GM21360 (cell line): ENCODE measurements around the gene PHOSPHO2.
"Not testable (repeated sequence)": the region's sequence is repeated elsewhere in the genome, so short reads cannot be mapped to it uniquely, and the experiment has no call there.

ENCODE experiments used
- ATAC-seq: cut with Tn5 transposase; IDR thresholded peaks from one replicate; pipeline ENCODE4 v1.9.1; 2021; ENCODE audit warnings: mild to moderate bottlenecking, moderate library complexity; ENCODE audit not compliant: unreplicated experiment

Gene PHOSPHO2

DNA sequence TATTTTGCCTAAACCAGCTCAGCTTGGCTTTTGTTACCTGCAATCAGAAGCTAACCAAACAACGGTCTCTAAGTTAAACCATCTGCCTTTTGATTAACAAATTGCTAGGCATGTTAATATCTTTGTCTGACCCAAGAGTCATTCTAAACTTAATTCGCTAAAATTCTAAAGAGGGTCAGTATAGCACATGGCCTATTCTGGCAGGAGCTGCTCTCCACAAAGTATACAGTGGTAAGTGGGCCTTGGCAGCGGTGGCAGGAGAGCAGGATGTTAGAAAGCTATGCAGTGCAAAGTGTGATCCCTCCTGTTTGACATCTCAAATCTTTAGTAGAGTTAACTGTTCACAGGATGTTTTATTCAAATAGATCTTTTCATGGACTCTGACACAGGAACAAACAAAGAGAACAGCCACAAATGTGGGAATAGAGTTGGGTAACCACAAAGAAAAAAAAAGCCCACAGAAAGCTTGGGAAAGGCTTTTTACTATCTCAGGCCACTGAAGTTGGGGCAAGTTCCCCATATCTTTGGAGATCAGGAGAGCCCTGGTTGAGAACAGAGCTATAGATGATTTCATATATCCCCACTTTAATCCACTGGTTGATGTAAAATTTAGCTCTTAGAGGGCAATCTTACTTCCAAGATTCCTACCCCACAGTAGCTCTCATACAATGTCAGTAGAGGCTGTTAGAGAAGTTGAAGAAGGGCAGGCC lies 10.7 kb upstream of the PHOSPHO2 start:
- no peak for ATAC-seq

DNA sequence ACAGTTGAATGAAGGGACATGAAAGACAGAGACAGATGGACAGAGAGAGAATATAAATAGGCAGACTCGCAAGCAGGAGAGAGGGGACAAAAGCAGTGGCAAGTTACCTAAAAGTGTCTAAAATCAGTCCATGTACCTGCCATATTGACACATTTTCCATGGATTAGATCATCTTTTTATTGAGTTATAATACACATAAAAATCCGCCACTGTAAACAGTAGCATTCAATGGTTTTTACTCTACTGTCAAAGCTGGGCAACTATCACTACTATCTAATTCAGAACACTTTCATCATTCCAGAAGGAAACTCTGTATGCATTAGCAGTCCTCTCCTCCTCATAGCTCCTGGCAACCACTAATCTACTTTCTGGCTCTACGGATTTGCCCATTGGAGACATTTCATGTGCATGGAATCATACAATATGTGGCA lies 10.1 kb upstream of the PHOSPHO2 start:
- ATAC-seq: no peak

DNA sequence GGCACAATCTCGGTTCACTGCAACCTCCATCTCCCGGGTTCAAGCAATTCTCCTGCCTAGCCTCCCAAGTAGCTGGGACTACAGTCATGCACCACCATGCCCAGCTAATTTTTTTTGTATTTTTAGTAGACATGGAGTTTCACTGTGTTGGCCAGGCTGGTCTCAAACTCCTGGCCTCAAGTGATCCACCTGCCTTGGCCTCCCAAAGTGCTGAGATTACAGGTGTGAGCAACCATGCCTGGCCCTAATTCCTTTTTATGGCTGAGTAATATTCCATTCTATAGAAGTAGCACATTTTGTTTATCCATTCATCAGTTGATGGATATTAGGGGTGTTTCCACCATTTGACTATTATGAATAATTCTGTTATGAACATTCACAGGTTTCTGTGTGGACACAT lies 9.6 kb upstream of the PHOSPHO2 start:
- ATAC-seq: not testable (repeated sequence)

DNA sequence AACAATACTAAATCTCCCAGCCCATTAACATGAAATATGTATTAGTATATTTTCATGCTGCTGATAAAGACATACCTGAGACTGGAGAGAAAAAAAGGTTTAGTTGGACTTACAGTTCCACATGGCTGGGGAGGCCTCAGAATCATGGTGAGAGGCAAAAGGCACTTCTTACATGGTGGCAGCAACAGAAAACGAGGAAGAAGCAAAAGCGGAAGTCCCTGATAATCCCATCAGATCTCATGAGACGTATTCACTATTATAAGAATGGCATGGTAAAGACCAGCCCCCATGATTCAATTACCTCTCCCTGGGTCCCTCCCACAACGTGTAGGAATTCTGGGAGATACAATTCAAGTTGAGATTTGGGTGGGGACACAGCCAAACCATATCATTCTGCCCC lies 7.4 kb upstream of the PHOSPHO2 start:
- not testable (repeated sequence) for ATAC-seq

DNA sequence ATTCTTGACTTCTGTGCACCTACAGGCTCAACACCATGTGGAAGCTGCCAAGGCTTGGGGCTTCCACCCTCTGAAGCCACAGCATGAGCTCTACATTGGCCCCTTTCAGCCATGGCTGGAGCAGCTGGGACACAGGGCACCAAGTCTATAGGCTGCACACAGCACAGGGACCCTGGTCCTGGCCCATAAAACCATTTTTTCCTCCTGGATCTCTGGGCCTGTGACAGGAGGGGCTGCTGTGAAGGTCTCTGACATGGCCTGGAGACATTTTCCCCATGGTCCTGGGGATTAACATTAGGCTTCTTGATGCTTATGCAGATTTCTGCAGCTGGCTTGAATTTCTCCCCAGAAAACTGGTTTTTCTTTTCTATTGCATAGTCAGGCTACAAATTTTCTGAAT lies 6.3 kb upstream of the PHOSPHO2 start:
- not testable (repeated sequence) for ATAC-seq

DNA sequence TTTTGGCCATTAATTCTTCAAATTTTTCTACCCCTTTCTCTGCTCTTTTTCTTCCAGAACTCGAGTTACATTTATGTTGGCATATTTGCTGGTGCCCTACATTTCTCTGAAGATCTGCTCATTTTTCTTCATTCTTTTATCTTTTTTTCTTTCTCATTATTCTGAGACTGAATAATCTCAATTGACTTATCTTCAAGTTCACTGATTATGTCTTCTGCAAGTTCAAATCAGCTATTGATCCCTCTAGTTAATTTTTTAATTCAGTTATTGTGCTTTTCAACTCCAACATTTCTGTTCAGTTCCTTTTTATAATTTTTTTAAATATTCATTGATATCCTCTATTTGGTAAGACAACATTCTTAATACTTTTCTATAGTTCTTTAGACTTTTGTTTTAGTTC lies 3.3 kb upstream of the PHOSPHO2 start:
- ATAC-seq: no peak

DNA sequence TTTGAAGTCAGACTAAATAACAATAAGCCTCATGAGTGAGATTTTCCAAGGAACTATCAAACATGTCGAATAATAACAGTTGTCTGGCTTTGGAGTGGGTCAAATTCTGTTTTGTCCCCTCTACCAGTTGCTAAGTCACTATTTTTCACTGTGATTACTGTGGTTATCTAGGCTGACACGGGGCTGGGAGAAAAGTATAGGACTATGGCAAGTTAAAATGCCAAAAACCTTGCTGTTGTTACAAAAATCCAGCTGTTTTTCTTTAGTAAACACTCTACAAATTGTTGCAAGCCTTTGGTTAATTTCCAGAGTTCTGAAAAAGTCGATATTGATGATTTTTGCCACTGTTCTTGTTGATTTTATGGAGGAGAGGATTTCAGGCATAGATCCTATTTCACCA lies 1.6 kb upstream of the PHOSPHO2 start:
- no peak for ATAC-seq

DNA sequence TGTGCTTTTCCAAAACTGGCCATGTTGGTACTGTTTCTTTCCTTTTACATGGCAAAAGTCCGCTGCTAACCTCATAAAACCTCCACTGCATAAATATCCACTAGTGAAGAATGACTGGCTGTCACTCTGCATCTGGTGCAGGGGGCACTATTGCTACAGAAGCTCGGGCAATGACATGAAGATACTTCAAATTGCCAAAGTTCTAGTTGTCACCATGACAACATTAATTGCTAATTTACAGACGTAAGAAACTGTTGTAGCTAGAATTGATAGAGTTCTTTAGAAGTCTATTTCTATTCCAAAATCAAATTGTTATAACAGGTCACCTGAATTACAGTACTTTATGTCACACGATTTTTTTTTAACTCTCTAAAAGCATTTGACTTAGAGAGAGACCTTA lies 909 bp upstream of the PHOSPHO2 start:
- ATAC-seq: no peak

DNA sequence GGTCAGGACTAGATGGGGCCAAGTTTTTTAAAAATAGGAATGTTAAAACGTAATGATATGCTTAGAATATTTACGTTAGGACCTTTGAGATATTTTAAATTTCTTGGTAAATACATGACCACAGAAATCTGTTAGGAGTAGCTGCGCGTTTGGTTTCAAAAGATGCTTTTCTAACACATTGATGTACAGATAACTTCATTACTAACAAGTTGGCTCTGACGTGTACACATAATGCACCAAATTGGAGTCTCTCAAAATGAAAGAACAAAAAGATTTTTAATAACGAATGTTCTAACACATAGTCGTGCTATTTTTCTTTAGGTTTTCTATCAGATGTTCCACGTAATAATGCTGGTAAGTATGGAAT lies 608 bp downstream of the PHOSPHO2 start:
- no peak for ATAC-seq

DNA sequence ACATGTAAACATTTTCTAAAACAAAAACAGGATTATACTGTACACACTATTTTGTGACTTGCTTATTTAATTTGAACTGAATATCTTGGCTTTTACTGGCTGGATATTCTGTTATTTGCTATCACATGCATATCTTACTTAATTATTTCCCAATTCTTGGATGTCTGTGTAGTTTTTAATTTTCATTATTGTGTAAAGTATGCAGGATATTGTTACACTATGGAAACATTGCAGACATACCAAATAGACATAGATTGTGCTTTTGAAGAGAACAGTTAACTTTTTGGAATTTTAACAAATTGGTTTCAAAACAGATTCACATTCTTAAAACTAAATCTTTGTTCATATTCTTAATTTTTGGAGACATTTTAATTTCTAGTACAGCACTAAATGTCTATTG lies 2.1 kb downstream of the PHOSPHO2 start:
- no peak for ATAC-seq

DNA sequence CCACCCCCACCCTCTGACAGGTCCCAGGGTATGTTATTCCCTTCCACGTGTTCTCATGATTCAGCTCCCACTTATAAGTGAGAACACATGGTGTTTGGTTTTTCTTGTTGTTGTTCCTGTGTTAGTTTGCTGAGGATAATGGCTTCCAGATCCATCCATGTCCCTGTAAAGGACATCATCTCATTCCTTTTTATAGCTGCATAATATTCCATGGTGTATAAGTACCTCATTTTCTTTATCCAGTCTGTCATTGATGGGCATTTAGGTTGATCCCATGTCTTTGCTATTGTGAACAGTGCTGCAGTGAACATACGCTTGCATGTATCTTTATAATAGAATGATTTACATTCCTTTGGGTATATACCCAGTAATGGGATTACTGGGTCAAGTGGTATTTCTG lies 4.9 kb downstream of the PHOSPHO2 start:
- ATAC-seq: not testable (repeated sequence)

DNA sequence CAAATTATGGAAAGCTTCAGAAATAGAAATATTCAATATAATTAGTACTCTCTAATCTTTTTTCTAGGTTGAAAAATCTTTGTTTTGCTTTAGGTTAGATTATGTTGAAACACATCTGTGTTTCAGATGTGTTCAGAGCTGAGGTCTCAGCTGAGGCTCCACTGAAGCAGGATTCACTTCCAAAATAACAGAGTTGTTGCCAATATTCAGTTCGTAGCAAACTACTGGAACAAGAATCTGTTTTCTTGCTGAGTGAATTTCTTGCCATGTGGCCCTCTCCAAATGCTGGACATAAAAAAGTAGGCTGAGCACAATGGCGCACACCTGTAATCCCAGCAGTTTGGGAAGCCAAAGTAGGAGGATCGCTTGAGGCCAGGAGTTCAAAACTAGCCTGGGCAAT lies 8.7 kb downstream of the PHOSPHO2 start:
- ATAC-seq: no peak

DNA sequence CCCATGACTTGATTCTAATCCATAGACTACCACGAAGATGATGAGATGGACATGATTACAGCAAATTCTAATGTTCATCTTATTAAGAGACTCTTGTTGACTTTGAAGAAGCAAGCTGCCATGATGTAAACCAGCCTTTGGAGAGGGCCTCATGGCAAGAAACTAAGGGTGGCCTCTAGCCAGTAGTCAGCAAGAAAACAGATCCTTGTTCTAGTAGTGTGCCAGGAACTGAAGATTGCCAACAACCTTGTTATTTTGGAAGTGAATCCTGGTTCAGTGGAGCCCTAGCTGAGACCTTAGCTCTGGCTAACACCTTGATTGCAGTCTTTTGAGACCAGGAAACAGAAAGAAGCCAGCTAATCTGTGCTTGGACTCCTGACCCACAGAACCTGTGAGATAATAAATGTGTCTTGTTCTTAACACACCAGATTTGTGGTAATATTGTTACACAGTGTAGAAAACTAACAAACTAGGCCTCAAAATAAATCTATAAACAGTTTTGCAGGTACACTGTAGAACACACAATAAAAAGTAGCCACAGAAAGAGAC lies 10.0 kb downstream of the PHOSPHO2 start:
- no peak for ATAC-seq

DNA sequence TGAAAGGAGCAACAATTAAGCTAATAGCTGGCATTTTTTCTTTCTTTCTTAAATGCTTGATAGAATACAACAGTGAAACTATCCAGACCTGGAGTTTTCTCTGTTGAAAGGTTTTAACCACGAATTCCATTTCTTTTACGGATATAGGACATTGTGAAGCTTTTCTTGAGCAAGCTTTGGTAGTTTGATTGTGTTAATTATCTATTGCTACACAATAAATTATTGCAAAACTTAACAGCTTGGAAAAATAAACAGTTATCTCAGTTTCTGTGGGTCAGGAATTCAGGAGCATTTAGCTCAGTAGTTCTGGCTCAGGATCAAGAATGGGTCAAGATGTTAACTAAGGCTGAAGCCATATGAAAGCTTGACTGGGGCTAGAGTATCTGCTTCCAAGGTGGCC lies 11.7 kb downstream of the PHOSPHO2 start:
- ATAC-seq: no peak

DNA sequence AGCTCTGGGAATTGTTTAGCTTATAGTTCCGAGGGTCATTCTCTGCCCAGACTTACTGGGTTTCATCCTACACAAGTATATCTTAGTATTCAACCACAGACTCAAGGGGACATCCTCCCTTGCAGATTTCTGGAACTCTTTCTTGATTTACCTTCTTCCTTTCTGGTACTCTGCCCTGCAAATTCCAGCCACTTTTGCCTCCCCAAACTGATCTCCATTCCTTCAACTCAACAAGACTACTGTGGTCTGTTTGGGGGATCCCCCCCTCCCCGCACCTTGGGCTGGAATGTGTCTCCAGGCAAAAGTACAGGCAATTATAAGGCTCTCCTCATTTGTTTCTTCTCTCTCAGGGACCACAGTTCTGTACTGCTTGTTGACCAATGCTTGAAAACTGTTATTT lies 13.4 kb downstream of the PHOSPHO2 start:
- ATAC-seq: no peak

DNA sequence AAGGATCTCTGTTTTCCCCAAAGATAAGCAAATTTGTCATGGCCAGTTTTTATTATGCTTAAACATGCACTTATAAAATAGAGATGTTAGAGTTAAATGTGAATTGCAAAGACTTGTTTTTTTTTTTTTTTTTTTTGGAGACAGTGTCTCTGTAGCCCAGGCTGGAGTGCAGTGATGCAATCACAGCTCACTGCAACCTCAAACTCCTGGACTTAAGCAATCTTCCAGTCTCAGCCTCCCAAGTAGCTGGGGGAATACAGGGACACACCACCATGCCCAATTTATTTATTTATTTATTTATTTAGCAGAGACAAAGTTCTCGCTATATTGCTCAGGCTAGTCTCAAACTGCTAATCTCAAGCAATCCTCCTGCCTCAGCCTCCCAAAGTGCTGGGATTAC lies 15.1 kb downstream of the PHOSPHO2 start:
- ATAC-seq: no peak

DNA sequence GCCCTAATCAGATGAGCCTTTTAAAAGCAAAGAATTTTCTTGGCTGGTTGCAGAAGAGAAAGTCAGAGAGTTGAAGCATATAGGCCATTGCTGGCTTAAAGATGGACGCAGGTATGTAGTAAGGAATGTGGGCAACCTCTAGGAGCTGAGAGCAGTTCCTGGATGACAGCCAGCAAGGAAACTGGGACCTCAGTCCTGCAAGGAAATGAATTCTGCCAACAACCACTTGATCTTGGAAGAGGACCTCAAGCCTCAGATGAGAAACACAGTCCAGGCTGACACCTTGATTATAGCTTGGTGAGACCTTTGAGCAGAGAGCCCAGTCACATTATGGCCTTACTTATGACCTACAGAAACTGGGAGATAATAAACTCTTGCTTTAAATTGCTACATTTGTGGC lies 15.7 kb downstream of the PHOSPHO2 start:
- ATAC-seq: no peak

DNA sequence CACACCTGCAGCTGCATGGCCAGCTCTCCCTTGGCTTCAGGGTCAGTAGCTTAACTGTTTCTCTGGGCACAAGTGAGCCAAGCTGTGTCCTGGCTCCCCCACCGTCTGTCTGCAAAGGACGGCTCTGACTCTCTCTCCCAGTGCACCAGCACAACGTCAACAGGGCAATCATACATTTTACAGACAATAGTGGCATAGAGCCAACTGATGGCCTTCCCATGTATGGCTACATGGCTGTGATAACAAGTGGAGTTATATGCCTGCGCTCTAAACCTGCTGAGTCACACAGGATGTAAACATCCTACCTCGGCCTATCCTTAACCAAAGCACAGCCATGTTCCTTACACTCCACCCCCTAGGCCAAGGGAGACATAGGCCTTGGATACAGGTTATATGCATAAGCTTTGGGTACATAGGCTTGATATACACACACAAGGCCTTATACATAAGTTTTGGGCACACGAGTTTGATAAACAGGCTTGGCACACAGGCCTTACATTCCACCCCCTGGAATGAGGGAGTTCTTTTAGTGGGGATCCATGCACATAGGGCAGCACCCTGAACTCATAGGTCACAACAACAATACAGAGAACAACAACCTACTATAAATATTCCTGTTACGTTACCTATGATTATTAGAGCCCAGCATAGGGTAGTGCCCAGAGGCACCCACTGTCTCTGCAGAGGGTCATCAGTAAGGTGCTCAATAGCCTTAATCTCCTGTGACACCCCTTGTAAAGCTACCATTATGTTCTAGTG lies 17.7 kb downstream of the PHOSPHO2 start:
- ATAC-seq: no peak

DNA sequence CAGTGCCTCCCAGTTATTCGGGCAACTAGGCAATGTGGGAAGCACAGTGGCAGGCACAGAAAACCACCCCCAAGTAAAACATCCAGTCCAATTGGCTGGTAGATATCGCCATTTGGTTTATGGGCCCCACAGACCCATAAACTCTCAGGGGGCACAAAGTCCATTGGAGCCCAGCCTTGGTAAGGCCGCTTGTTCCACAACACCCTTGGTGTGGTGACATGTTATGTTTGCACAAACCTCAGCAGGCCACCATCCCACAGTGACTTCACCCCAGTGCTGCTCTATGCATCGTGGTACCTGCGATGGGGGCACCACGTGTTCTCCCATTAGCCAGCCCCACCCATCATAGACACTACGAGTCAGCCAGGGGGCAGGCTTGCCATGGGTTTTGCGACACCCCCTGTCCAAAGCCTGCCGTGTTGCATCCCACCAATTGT lies 18.5 kb downstream of the PHOSPHO2 start:
- ATAC-seq: no peak

DNA sequence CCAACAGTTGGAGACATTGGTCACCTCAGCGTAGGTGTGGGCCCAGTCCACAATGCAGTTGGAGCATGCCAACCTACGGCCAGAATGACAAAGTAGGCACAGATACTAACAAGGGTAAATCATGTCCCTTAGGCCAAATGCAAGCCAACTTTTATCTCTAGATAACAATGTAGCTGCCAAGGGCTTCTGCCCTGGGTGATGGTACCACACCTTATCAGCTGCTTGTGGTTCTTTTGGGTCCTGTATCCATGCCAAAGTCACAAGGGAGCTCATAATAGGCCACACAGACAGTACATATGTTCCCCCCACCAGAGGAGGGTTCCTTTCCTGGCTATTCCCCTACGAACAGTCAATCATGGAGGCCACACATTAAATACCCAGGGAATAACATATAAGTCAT lies 19.1 kb downstream of the PHOSPHO2 start:
- ATAC-seq: no peak

DNA sequence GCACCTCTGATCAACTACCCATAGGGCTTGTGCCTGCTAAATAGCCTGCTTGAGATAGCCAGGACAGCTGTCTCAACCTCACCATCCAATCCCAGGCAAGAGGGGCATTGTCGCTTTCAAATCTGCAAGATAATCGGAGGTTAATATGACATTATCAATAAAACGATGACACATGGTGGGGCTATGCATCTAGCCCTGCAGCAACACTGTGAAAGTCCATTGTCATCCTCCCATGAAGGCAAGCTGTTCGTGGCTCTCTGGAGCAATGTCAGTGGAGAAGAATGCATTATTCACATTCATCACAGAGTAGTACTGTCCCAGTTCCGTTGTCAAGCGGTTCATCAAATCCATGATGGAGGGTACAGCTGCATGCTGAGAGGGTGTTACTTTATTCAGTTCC lies 20.4 kb downstream of the PHOSPHO2 start:
- ATAC-seq: no peak
